H9 (cell line): ENCODE data around the gene RC3H1. TPM values are rescaled to one million over a fixed set of nuclear protein-coding genes. Genes with fewer than 3 reads are reported as not detected.
"Not testable (repeated sequence)": the region's sequence is repeated elsewhere in the genome, so short reads cannot be mapped to it uniquely, and the experiment has no call there.

ENCODE experiments used
- DNase-seq: peaks from one replicate; pipeline ENCODE4 v3.0.0-alpha.2; 2017
- H2AFZ ChIP-seq: one replicate; pipeline ENCODE4 v1.6.1; 2013; ENCODE audit warnings: mild to moderate bottlenecking, low read length, control low read depth, moderate library complexity
- H2AK5ac ChIP-seq: 2 replicates; pipeline ENCODE4 v1.6.1; 2013; ENCODE audit warnings: low read length, control low read depth, mixed read lengths; ENCODE audit not compliant: insufficient read length
- H2BK120ac ChIP-seq: one replicate; pipeline ENCODE4 v1.6.1; 2013; ENCODE audit warnings: low read depth, mild to moderate bottlenecking, low read length, control low read depth, inconsistent platforms; ENCODE audit not compliant: poor library complexity, severe bottlenecking
- H2BK12ac ChIP-seq: 2 replicates; pipeline ENCODE4 v1.6.1; 2013; ENCODE audit warnings: low read length, control low read depth, mixed read lengths, low read depth; ENCODE audit not compliant: insufficient read length
- H2BK15ac ChIP-seq: 2 replicates; pipeline ENCODE4 v1.6.1; 2013; ENCODE audit warnings: low read depth, low read length, control low read depth
- H2BK20ac ChIP-seq: one replicate; pipeline ENCODE4 v1.6.1; 2013; ENCODE audit warnings: low read depth, mild to moderate bottlenecking, low read length, control low read depth, inconsistent platforms; ENCODE audit not compliant: poor library complexity, severe bottlenecking
- H2BK5ac ChIP-seq: 2 replicates; pipeline ENCODE4 v1.6.1; 2013; ENCODE audit warnings: low read length, control low read depth, mixed read lengths; ENCODE audit not compliant: insufficient read length
- H3K14ac ChIP-seq: 2 replicates; pipeline ENCODE4 v1.6.1; 2013; ENCODE audit warnings: low read length, control low read depth; ENCODE audit not compliant: insufficient read depth
- H3K18ac ChIP-seq: 2 replicates; pipeline ENCODE4 v1.6.1; 2013; ENCODE audit warnings: low read depth, mild to moderate bottlenecking, mixed read lengths, low read length, control low read depth; ENCODE audit not compliant: insufficient read length
- H3K23ac ChIP-seq: 2 replicates; pipeline ENCODE4 v1.6.1; 2013; ENCODE audit warnings: low read length, control low read depth, mixed read lengths, low read depth; ENCODE audit not compliant: insufficient read length
- H3K23me2 ChIP-seq: 2 replicates; pipeline ENCODE4 v1.6.1; 2013; ENCODE audit warnings: low read depth, mild to moderate bottlenecking, mixed read lengths, low read length, control low read depth; ENCODE audit not compliant: insufficient read length, poor library complexity, severe bottlenecking
- H3K27ac ChIP-seq: 2 replicates; pipeline ENCODE4 v1.5.1; 2013; ENCODE audit warnings: low read length, control low read depth, mixed read lengths, low read depth; ENCODE audit not compliant: insufficient read length
- H3K27me3 ChIP-seq: 2 replicates; pipeline ENCODE4 v1.6.1; 2013; ENCODE audit warnings: low read length, control low read depth, inconsistent platforms; ENCODE audit not compliant: insufficient read depth
- H3K4ac ChIP-seq: 2 replicates; pipeline ENCODE4 v1.6.1; 2013; ENCODE audit warnings: low read depth, mild to moderate bottlenecking, control low read depth, inconsistent platforms, low read length, moderate library complexity
- H3K4me1 ChIP-seq: 2 replicates; pipeline ENCODE4 v1.6.1; 2013; ENCODE audit warnings: low read length, control low read depth, inconsistent platforms; ENCODE audit not compliant: insufficient read depth
- H3K4me2 ChIP-seq: 2 replicates; pipeline ENCODE4 v1.6.1; 2013; ENCODE audit warnings: low read length, control low read depth, mixed read lengths; ENCODE audit not compliant: insufficient read length, insufficient read depth
- H3K56ac ChIP-seq: 2 replicates; pipeline ENCODE4 v1.6.1; 2013; ENCODE audit warnings: low read depth, mild to moderate bottlenecking, mixed read lengths, low read length, control low read depth; ENCODE audit not compliant: insufficient read length
- H3K79me1 ChIP-seq: 2 replicates; pipeline ENCODE4 v1.6.1; 2013; ENCODE audit warnings: low read depth, mild to moderate bottlenecking, moderate library complexity, low read length, control low read depth, inconsistent platforms; ENCODE audit not compliant: insufficient read depth, poor library complexity, severe bottlenecking
- H3K79me2 ChIP-seq: 2 replicates; pipeline ENCODE4 v1.6.1; 2013; ENCODE audit warnings: low read length, control low read depth, inconsistent platforms; ENCODE audit not compliant: insufficient read depth
- H3K9ac ChIP-seq: 2 replicates; pipeline ENCODE4 v1.6.1; 2013; ENCODE audit warnings: low read length, control low read depth, mixed read lengths; ENCODE audit not compliant: insufficient read length; ENCODE audit errors: extremely low read depth
- H3K9me3 ChIP-seq: one replicate; pipeline ENCODE4 v1.6.1; 2013; ENCODE audit warnings: low read depth, low read length, inconsistent platforms; ENCODE audit not compliant: control insufficient read depth
- H3T11ph ChIP-seq: one replicate; pipeline ENCODE4 v1.6.1; 2013; ENCODE audit warnings: mild to moderate bottlenecking, low read length, control low read depth, inconsistent platforms
- H4K20me1 ChIP-seq: one replicate; pipeline ENCODE4 v1.6.1; 2013; ENCODE audit not compliant: control insufficient read depth, insufficient read length, insufficient read depth
- H4K5ac ChIP-seq: 2 replicates; pipeline ENCODE4 v1.6.1; 2013; ENCODE audit warnings: low read depth, mild to moderate bottlenecking, mixed read lengths, low read length, control low read depth; ENCODE audit not compliant: insufficient read length
- H4K8ac ChIP-seq: replicated peaks from 2 replicates; pipeline ENCODE4 v1.6.1; 2013; ENCODE audit warnings: low read length, control low read depth, mixed read lengths, low read depth; ENCODE audit not compliant: insufficient read length
- H4K91ac ChIP-seq: 2 replicates; pipeline ENCODE4 v1.6.1; 2013; ENCODE audit warnings: low read depth, mild to moderate bottlenecking, moderate library complexity, mixed read lengths, low read length, control low read depth; ENCODE audit not compliant: insufficient read length
- H3K27ac Mint-ChIP-seq, 3 experiments: 2 replicates in 2 of 3; 3 replicates in 1 of 3; pipeline ENCODE4 v1.8.0; 2020 to 2021; ENCODE audit warnings: mixed read lengths in 3 of 3, mild to moderate bottlenecking in 1 of 3, moderate library complexity in 1 of 3
- H3K27me3 Mint-ChIP-seq: 2 replicates; pipeline ENCODE4 v1.8.0; 2021; ENCODE audit warnings: low read depth, mild to moderate bottlenecking, moderate library complexity, mixed read lengths
- H3K36me3 Mint-ChIP-seq, 3 experiments: 2 replicates in 2 of 3; 3 replicates in 1 of 3; pipeline ENCODE4 v1.8.0; 2020 to 2021; ENCODE audit warnings: low read depth in 3 of 3, mixed read lengths in 3 of 3; ENCODE audit not compliant: insufficient read depth in 1 of 3
- H3K4me1 Mint-ChIP-seq, 2 experiments: 2 replicates each; pipeline ENCODE4 v1.8.0; 2020; ENCODE audit warnings: mixed read lengths in 2 of 2
- H3K4me3 Mint-ChIP-seq, 2 experiments: 2 replicates in 1 of 2; 3 replicates in 1 of 2; pipeline ENCODE4 v1.8.0; 2020 to 2021; ENCODE audit warnings: mild to moderate bottlenecking in 2 of 2, mixed read lengths in 2 of 2, moderate library complexity in 1 of 2
- H3K9me3 Mint-ChIP-seq, 2 experiments: 2 replicates in 1 of 2; 3 replicates in 1 of 2; pipeline ENCODE4 v1.8.0; 2020; ENCODE audit warnings: mild to moderate bottlenecking in 2 of 2, mixed read lengths in 2 of 2, moderate library complexity in 1 of 2
- CTCF ChIP-seq: fragments of 200-600 bp; sonication (generic); conservative IDR thresholded peaks from 3 replicates; pipeline ENCODE4 v1.8.0; 2021; ENCODE audit warnings: antibody characterized with exemption, mild to moderate bottlenecking
- WGBS: extraction: QIAGEN DNeasy Blood & Tissue Kit; methylation state at CpG from one replicate; pipeline ENCODE4 v1.1.7; 2013; ENCODE audit warnings: missing lambda C conversion rate, low lambda C conversion rate, mixed read lengths; ENCODE audit not compliant: insufficient read length; ENCODE audit errors: extremely low coverage; 5-methylcytosine and 5-hydroxymethylcytosine counted together
- total RNA-seq: library from RNA; stranded (reverse); gene quantifications from 2 replicates; pipeline ENCODE4 v1.2.1, GENCODE V29; 2021

Gene RC3H1
- total RNA-seq, 1 experiment from 2014 or later: 36.1 TPM

GRCh38 chr1:174058624-174059023 lies 36.5 kb upstream of the RC3H1 start:
- no peak overlapping the region for H2BK12ac ChIP-seq
- H3K27ac ChIP-seq: no peak overlapping the region
- H3K79me1 ChIP-seq: no peaks in the 10 kb centered on the region
- H3K4me1 Mint-ChIP-seq: no peaks in the 10 kb centered on the region
- no peak overlapping the region for H2BK120ac ChIP-seq
- H2BK5ac ChIP-seq: no peak overlapping the region
- H3K4me1 ChIP-seq: no peaks in the 10 kb centered on the region
- H4K8ac ChIP-seq: no peak overlapping the region
- H2BK15ac ChIP-seq: no peak overlapping the region
- no peak overlapping the region for H3K18ac ChIP-seq
- no peaks in the 10 kb centered on the region; a peak in 2 of 5 replicates for H3K9me3 Mint-ChIP-seq
- no peaks in the 10 kb centered on the region for H3K79me2 ChIP-seq
- no peak overlapping the region for H3K56ac ChIP-seq
- H3K4me3 Mint-ChIP-seq: no peak overlapping the region
- no peak overlapping the region for H4K91ac ChIP-seq
- no peak overlapping the region for H3K23ac ChIP-seq
- no peaks in the 10 kb centered on the region for H3K9me3 ChIP-seq
- H2AFZ ChIP-seq: no peak overlapping the region
- no peak overlapping the region for H3K4ac ChIP-seq
- no peaks in the 10 kb centered on the region for H3K23me2 ChIP-seq
- H4K5ac ChIP-seq: no peak overlapping the region
- H3K4me2 ChIP-seq: no peak overlapping the region
- H3K9ac ChIP-seq: no peak overlapping the region
- H2AK5ac ChIP-seq: no peak overlapping the region
- DNase-seq: no peak
- H3K27ac Mint-ChIP-seq: no peak overlapping the region
- H3K27me3 Mint-ChIP-seq: no peaks in the 10 kb centered on the region
- H2BK20ac ChIP-seq: no peak overlapping the region
- H3T11ph ChIP-seq: no peak overlapping the region
- no peaks in the 10 kb centered on the region for H4K20me1 ChIP-seq
- no CpG with 5 or more reads among the region's 4 CpGs for WGBS
- H3K14ac ChIP-seq: no peak overlapping the region
- H3K27me3 ChIP-seq: no peaks in the 10 kb centered on the region
- TF ChIP-seq CTCF: no peak
- no peaks in the 10 kb centered on the region; a peak in 1 of 7 replicates for H3K36me3 Mint-ChIP-seq

- not testable (repeated sequence) for H3K79me2 ChIP-seq, H3K4me3 Mint-ChIP-seq, H3K79me1 ChIP-seq, H3K27me3 ChIP-seq, H4K5ac ChIP-seq, H2AFZ ChIP-seq, H2BK15ac ChIP-seq, H2AK5ac ChIP-seq, H3K9me3 ChIP-seq, H3T11ph ChIP-seq, H4K20me1 ChIP-seq, H3K4me1 ChIP-seq, H2BK12ac ChIP-seq, H3K4me1 Mint-ChIP-seq, H2BK120ac ChIP-seq, H2BK20ac ChIP-seq, H3K14ac ChIP-seq, H3K27ac Mint-ChIP-seq, H3K36me3 Mint-ChIP-seq, H4K8ac ChIP-seq, H3K23ac ChIP-seq, H4K91ac ChIP-seq, H3K9ac ChIP-seq, H3K27me3 Mint-ChIP-seq, H3K56ac ChIP-seq, H3K27ac ChIP-seq, H3K4me2 ChIP-seq, H3K18ac ChIP-seq, H3K9me3 Mint-ChIP-seq, DNase-seq, H2BK5ac ChIP-seq, H3K4ac ChIP-seq, H3K23me2 ChIP-seq
- WGBS: no CpG with 5 or more reads among the region's 28 CpGs
These were observed 34.5 kb upstream of the RC3H1 start for GRCh38 chr1:174056609-174057008.
